MM.1S (cell line): Measurements from ENCODE around the gene HSF2.

Experiments used
- DNase-seq: peaks from one replicate; pipeline ENCODE4 v3.0.0-alpha.2; 2015
- H2AFZ ChIP-seq: fragments of 300-600 bp; sonication (generic); 2 replicates; pipeline ENCODE4 v1.6.0; 2016; ENCODE audit warnings: antibody characterized with exemption, low read length
- H3F3A ChIP-seq: fragments of 300-600 bp; sonication (generic); 2 replicates; pipeline ENCODE4 v1.6.1; 2016; ENCODE audit warnings: mild to moderate bottlenecking, antibody characterized with exemption, low read length, moderate library complexity, mixed read lengths; ENCODE audit not compliant: insufficient read depth
- H3K27ac ChIP-seq: fragments of 300-600 bp; sonication (generic); 2 replicates; pipeline ENCODE4 v1.5.1; 2016; ENCODE audit warnings: mild to moderate bottlenecking, low read length
- H3K27me3 ChIP-seq: fragments of 300-600 bp; sonication (generic); replicated peaks from 2 replicates; pipeline ENCODE4 v1.6.0; 2016; ENCODE audit warnings: low read length; ENCODE audit not compliant: insufficient read depth
- H3K36me3 ChIP-seq: fragments of 300-600 bp; sonication (generic); replicated peaks from 2 replicates; pipeline ENCODE4 v1.6.1; 2016; ENCODE audit warnings: mild to moderate bottlenecking, low read length, mixed read lengths; ENCODE audit not compliant: insufficient read depth
- H3K4me1 ChIP-seq: fragments of 300-600 bp; sonication (generic); 2 replicates; pipeline ENCODE4 v1.6.1; 2016; ENCODE audit warnings: low read length, mixed read lengths
- H3K4me2 ChIP-seq: fragments of 300-600 bp; sonication (generic); 2 replicates; pipeline ENCODE4 v1.6.0; 2016; ENCODE audit warnings: low read depth, low read length
- H3K4me3 ChIP-seq: fragments of 300-600 bp; sonication (generic); 2 replicates; pipeline ENCODE4 v1.5.1; 2016; ENCODE audit warnings: low read length, mixed read lengths
- H3K79me2 ChIP-seq: fragments of 300-600 bp; sonication (generic); 2 replicates; pipeline ENCODE4 v1.6.1; 2016; ENCODE audit warnings: mixed run types, low read length, mixed read lengths
- H3K9ac ChIP-seq: fragments of 300-600 bp; sonication (generic); 2 replicates; pipeline ENCODE4 v1.6.1; 2016; ENCODE audit warnings: low read length, mixed read lengths
- H3K9me2 ChIP-seq: fragments of 300-600 bp; sonication (generic); replicated peaks from 2 replicates; pipeline ENCODE4 v1.6.1; 2016; ENCODE audit warnings: mild to moderate bottlenecking, low read length, mixed read lengths; ENCODE audit not compliant: insufficient read depth
- H3K9me3 ChIP-seq: fragments of 300-600 bp; sonication (generic); replicated peaks from 2 replicates; pipeline ENCODE4 v1.6.1; 2016; ENCODE audit warnings: mild to moderate bottlenecking, low read length, mixed read lengths; ENCODE audit not compliant: insufficient read depth
- H4K20me1 ChIP-seq: fragments of 300-600 bp; sonication (generic); 2 replicates; pipeline ENCODE4 v1.6.1; 2016; ENCODE audit warnings: mild to moderate bottlenecking, low read length, moderate library complexity, mixed read lengths; ENCODE audit not compliant: insufficient read depth
- EZH2 ChIP-seq: fragments of 300-600 bp; sonication (generic); optimal IDR thresholded peaks from 2 replicates; pipeline ENCODE3; 2017; ENCODE audit warnings: low read depth, mild to moderate bottlenecking, antibody characterized with exemption, low read length, mixed read lengths
- EZH2phosphoT487 ChIP-seq: fragments of 300-600 bp; sonication (generic); IDR thresholded peaks from 2 replicates; pipeline ENCODE4 v1.6.1; 2018; ENCODE audit warnings: antibody characterized with exemption, low read length
- TF ChIP-seq, protein P1 (sequence below): fragments of 300-600 bp; sonication (generic); IDR thresholded peaks from 2 replicates; pipeline ENCODE4 v1.5.1; 2016; ENCODE audit warnings: antibody characterized with exemption, low read length, mixed read lengths

HSF2 gene

DNA sequence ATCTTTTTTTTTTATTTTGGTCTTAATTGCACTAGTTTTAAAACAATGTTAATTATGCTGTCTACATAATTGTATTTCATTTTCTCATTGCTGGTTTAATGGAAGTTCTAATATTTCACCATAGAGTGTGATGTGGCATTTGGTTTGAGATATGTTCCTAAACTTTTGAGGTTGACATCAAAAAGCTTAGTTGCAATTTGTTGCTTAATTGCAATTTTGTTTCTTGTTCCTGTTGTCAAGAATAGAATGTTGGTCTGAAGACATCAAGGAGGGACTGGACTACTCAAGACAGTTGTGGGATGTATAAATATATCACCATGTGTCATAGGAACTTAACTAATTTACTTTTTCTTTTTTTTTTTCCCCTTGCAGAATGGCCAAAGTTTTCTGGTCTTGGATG lies 12.5 kb downstream of the HSF2 start:
- Histone ChIP-seq H3K4me3 (no peak overlapping the region), H3K4me2 (no peak overlapping the region), H3K27me3 (no peaks in the 10 kb centered on the region), H3F3A (no peaks in the 10 kb centered on the region), H3K4me1 (no peaks in the 10 kb centered on the region), H3K36me3 (no peaks in the 10 kb centered on the region; the same call in 1 of the 2 replicates), H3K79me2 (peaks cover 50% of the 10 kb centered on the region), H3K27ac (no peak overlapping the region), H3K9me3 (no peaks in the 10 kb centered on the region), H3K9ac (no peak overlapping the region), H3K9me2 (no peaks in the 10 kb centered on the region), H2AFZ (no peak overlapping the region), H4K20me1 (0 out of 2 replicates have a peak, but pooled peaks cover 11% of the 10 kb centered on the region)
- TF ChIP-seq EZH2phosphoT487 (no peak), EZH2 (no peak)
- TF ChIP-seq, protein P1, sequence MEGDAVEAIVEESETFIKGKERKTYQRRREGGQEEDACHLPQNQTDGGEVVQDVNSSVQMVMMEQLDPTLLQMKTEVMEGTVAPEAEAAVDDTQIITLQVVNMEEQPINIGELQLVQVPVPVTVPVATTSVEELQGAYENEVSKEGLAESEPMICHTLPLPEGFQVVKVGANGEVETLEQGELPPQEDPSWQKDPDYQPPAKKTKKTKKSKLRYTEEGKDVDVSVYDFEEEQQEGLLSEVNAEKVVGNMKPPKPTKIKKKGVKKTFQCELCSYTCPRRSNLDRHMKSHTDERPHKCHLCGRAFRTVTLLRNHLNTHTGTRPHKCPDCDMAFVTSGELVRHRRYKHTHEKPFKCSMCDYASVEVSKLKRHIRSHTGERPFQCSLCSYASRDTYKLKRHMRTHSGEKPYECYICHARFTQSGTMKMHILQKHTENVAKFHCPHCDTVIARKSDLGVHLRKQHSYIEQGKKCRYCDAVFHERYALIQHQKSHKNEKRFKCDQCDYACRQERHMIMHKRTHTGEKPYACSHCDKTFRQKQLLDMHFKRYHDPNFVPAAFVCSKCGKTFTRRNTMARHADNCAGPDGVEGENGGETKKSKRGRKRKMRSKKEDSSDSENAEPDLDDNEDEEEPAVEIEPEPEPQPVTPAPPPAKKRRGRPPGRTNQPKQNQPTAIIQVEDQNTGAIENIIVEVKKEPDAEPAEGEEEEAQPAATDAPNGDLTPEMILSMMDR, result no peak
- DNase-seq, result no peak

DNA sequence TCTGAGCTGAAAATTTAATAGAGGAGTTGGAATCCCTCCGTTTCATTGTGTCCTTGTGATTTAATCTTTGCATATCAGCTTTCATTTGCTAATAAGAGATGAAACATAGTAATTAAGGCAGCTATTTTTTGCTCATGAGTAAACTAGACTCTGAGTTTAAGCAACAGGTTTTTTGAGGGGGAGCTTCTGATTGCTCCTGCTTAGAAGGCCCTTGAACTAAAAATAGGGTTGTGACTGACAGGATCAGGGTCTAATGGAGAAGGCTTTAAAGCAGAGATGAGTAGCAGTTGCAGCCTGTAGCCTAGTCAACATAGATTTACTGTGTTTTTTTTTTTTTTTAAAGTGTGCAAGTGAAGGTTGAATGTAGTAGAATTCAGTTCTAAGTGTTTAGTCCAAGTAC lies 17.4 kb downstream of the HSF2 start:
- H3K36me3 ChIP-seq, result no peaks in the 10 kb centered on the region; the same call in 1 of the 2 replicates

DNA sequence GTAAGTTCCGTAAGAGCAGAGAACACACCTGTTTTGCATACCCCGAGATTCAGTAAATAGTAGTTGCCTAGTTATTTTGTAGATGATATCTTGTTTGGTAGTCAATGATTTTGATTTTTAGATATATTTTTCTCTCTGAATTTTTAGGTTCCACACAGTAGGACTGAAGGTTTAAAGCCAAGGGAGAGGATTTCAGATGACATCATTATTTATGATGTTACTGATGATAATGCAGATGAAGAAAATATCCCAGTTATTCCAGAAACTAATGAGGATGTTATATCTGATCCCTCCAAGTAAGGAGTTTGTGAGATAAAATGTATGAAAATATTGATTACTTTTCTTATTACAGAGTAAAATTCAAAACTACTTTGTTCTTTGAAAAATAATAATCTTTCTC lies 22.6 kb downstream of the HSF2 start:
- DNase-seq, result no peak
- Histone ChIP-seq H3K27me3 (no peaks in the 10 kb centered on the region), H2AFZ (no peak overlapping the region), H3F3A (no peaks in the 10 kb centered on the region), H4K20me1 (no peaks in the 10 kb centered on the region), H3K4me3 (no peak overlapping the region), H3K27ac (no peak overlapping the region), H3K9me2 (no peaks in the 10 kb centered on the region), H3K79me2 (no peaks in the 10 kb centered on the region), H3K36me3 (no peaks in the 10 kb centered on the region; the same call in 1 of the 2 replicates), H3K9me3 (no peaks in the 10 kb centered on the region), H3K4me2 (no peak overlapping the region), H3K4me1 (no peaks in the 10 kb centered on the region), H3K9ac (no peak overlapping the region)
- no peak for TF ChIP-seq EZH2
- TF ChIP-seq, protein P1, result no peak
- no peak for TF ChIP-seq EZH2phosphoT487

More for the DNA sequence above, 17.4 kb downstream of the HSF2 start:
- no peaks in the 10 kb centered on the region for H3K27me3 ChIP-seq
- no peaks in the 10 kb centered on the region for H3K4me1 ChIP-seq
- H3K4me3 ChIP-seq, result no peak overlapping the region
- no peaks in the 10 kb centered on the region for H3K9me2 ChIP-seq
- H2AFZ ChIP-seq, result no peak overlapping the region
- H4K20me1 ChIP-seq, result no peaks in the 10 kb centered on the region
- H3K9me3 ChIP-seq, result no peaks in the 10 kb centered on the region
- no peak overlapping the region for H3K9ac ChIP-seq
- H3K79me2 ChIP-seq, result peaks cover 5% of the 10 kb centered on the region; the same call in 1 of the 2 replicates
- no peaks in the 10 kb centered on the region for H3F3A ChIP-seq
- no peak for DNase-seq
- TF ChIP-seq, protein P1, result no peak
- TF ChIP-seq EZH2phosphoT487 (no peak), EZH2 (no peak)
- no peak overlapping the region for H3K4me2 ChIP-seq
- H3K27ac ChIP-seq, result no peak overlapping the region
